Transverse colon (tissue), 4 donors: Measurements from ENCODE around the gene SCIN.

ENCODE experiments used
- CTCF ChIP-seq, 5 experiments: fragments of 200-600 bp in 3 of 5; fragments of 450-650 bp in 2 of 5; sonication (generic) in 3 of 5; IDR thresholded peaks; 1 replicate in 2 of 5; 2 replicates in 3 of 5; pipeline ENCODE4 v1.5.1; 2016 to 2017; ENCODE audit warnings: antibody characterized with exemption in 5 of 5, inconsistent platforms in 3 of 5, mild to moderate bottlenecking in 2 of 5, moderate library complexity in 1 of 5
- EP300 ChIP-seq: sonication (generic); formaldehyde crosslinking; IDR thresholded peaks from one replicate; pipeline ENCODE4 v1.6.1; 2017; ENCODE audit warnings: antibody characterized with exemption, low read depth
- POLR2A ChIP-seq: fragments of 450-650 bp; IDR thresholded peaks from one replicate; pipeline ENCODE4 v1.6.1; 2016; ENCODE audit warnings: antibody characterized with exemption, mild to moderate bottlenecking, moderate library complexity
- POLR2AphosphoS5 ChIP-seq, 3 donors: sonication (generic); formaldehyde crosslinking; IDR thresholded peaks; one replicate each; pipeline ENCODE4 v1.6.1; 2016; ENCODE audit warnings: antibody characterized with exemption in 3 of 3

- TF ChIP-seq CTCF (IDR thresholded peaks at IDR 0.05) (no peak), POLR2A (no peak), POLR2AphosphoS5 (IDR thresholded peaks at IDR 0.05) (no peak), EP300 (no peak)
Measured at GRCh38 chr7:12646139-12646538, 75.6 kb downstream of the SCIN start.
